Measurements from ENCODE around the gene LTBR. TPM values are rescaled to one million over a fixed set of nuclear protein-coding genes. Genes with fewer than 3 reads are reported as not detected.
"Not testable (repeated sequence)": the region's sequence is repeated elsewhere in the genome, so short reads cannot be mapped to it uniquely, and the experiment has no call there.

The LTBR gene
- polyA plus RNA-seq (2013, experiment 1 of 2; ENCODE audit: insufficient read length): 65.2 TPM
- 68.4 TPM for polyA plus RNA-seq (2013, experiment 2 of 2; ENCODE audit: insufficient read length)

- DNase-seq: peak; percentile 92
Measured at GRCh38 chr12:6383572-6384498, at the start of gene LTBR. TSS of gene LTBR (plus strand) at chr12:6384162. CDS start at chr12:6384359, 197 bp downstream.

GRCh38 chr12:6334359-6334758, 49.6 kb upstream of the LTBR start:
- no peak for DNase-seq

GRCh38 chr12:6334940-6335450, 49.0 kb upstream of the LTBR start:
- no peak for DNase-seq

- peak; percentile 86 for DNase-seq
Measured at GRCh38 chr12:6335451-6336078, 48.4 kb upstream of the LTBR start.

- DNase-seq: peak; percentile 100
Measured at GRCh38 chr12:6336079-6336888, 47.7 kb upstream of the LTBR start.

GRCh38 chr12:6336889-6337853, 46.8 kb upstream of the LTBR start:
- DNase-seq: no peak

GRCh38 chr12:6337958-6338433, 46.0 kb upstream of the LTBR start:
- DNase-seq: no peak

- DNase-seq: not testable (repeated sequence)
Measured at GRCh38 chr12:6338536-6338935, 45.4 kb upstream of the LTBR start.

- DNase-seq: no peak
Measured at GRCh38 chr12:6338955-6339354, 45.0 kb upstream of the LTBR start.

GRCh38 chr12:6340032-6340638, 43.8 kb upstream of the LTBR start:
- peak; percentile 79 for DNase-seq

GRCh38 chr12:6340745-6341416, 43.1 kb upstream of the LTBR start:
- no peak for DNase-seq

- DNase-seq: peak; percentile 83
Measured at GRCh38 chr12:6341417-6342139, 42.4 kb upstream of the LTBR start, which contains the start of gene TNFRSF1A. TSS of gene TNFRSF1A (minus strand) at chr12:6342076. CDS start at chr12:6341814, 262 bp downstream.

GRCh38 chr12:6342140-6342889, 41.6 kb upstream of the LTBR start:
- no peak for DNase-seq

- no peak for DNase-seq
Measured at GRCh38 chr12:6343518-6343917, 40.4 kb upstream of the LTBR start.

GRCh38 chr12:6344101-6344660, 39.8 kb upstream of the LTBR start:
- not testable (repeated sequence) for DNase-seq

GRCh38 chr12:6345319-6346091, 38.5 kb upstream of the LTBR start:
- DNase-seq: peak; percentile 92

GRCh38 chr12:6346235-6346832, 37.6 kb upstream of the LTBR start:
- DNase-seq: no peak

All from fibroblast of skin of back (primary cell).